ENCODE measurements around the gene CRYBA4.

CRYBA4 gene

GRCh38 chr22:26624803-26625202 lies 3.0 kb downstream of the CRYBA4 start:
- no peak for DNase-seq (ENCODE audit: low read depth in 2 of 2)

- DNase-seq (ENCODE audit: low read depth in 2 of 2): no peak
These were observed 8.4 kb downstream of the CRYBA4 start for GRCh38 chr22:26629988-26630761.

GRCh38 chr22:26631282-26631681 lies 9.5 kb downstream of the CRYBA4 start:
- no peak for DNase-seq (ENCODE audit: low read depth in 2 of 2)

- no peak for DNase-seq (ENCODE audit: low read depth in 2 of 2)
These were observed 10.8 kb downstream of the CRYBA4 start for GRCh38 chr22:26632422-26633155.

GRCh38 chr22:26634189-26634588 lies 12.4 kb downstream of the CRYBA4 start:
- DNase-seq (ENCODE audit: low read depth in 2 of 2): no peak

GRCh38 chr22:26635117-26635516 lies 13.4 kb downstream of the CRYBA4 start:
- DNase-seq (ENCODE audit: low read depth in 2 of 2): no peak

- DNase-seq (ENCODE audit: low read depth in 2 of 2): no peak
These were observed 14.5 kb downstream of the CRYBA4 start for GRCh38 chr22:26636296-26636695.

GRCh38 chr22:26642465-26643417 lies 21.0 kb downstream of the CRYBA4 start:
- DNase-seq (ENCODE audit: low read depth in 2 of 2): peak; percentile 62 to 80

GRCh38 chr22:26643418-26644100 lies 21.8 kb downstream of the CRYBA4 start:
- DNase-seq (ENCODE audit: low read depth in 2 of 2): no peak

- DNase-seq (ENCODE audit: low read depth in 2 of 2): no peak
These were observed 24.4 kb downstream of the CRYBA4 start for GRCh38 chr22:26646158-26646557.

- DNase-seq (ENCODE audit: low read depth in 2 of 2): peak in 1 of 2 donors; percentile 19
These were observed 26.3 kb downstream of the CRYBA4 start for GRCh38 chr22:26648011-26648497.

GRCh38 chr22:26648528-26649388 lies 27.0 kb downstream of the CRYBA4 start:
- no peak for DNase-seq (ENCODE audit: low read depth in 2 of 2)

GRCh38 chr22:26650722-26651421 lies 29.1 kb downstream of the CRYBA4 start:
- no peak for DNase-seq (ENCODE audit: low read depth in 2 of 2)

GRCh38 chr22:26651815-26652214 lies 30.1 kb downstream of the CRYBA4 start:
- no peak for DNase-seq (ENCODE audit: low read depth in 2 of 2)

GRCh38 chr22:26656891-26657851 lies 35.4 kb downstream of the CRYBA4 start, which contains the start of gene MIAT:
Gene MIAT, plus strand, starts transcription at chr22:26657588.
- peak; percentile 53 to 55 for DNase-seq (ENCODE audit: low read depth in 2 of 2)

- DNase-seq (ENCODE audit: low read depth in 2 of 2): no peak
These were observed 36.4 kb downstream of the CRYBA4 start for GRCh38 chr22:26658161-26658560.

- DNase-seq (ENCODE audit: low read depth in 2 of 2): peak; percentile 80 to 81
These were observed 37.1 kb downstream of the CRYBA4 start for GRCh38 chr22:26658671-26659478.

Data from stimulated activated CD4-positive, alpha-beta T cell treated with anti-CD3 and anti-CD28 coated beads, Interleukin-15, amount 100 ng/mL, for 48 hours (primary cell).